SU-DHL-6 (cell line): ENCODE measurements around the gene FCHSD2.

ENCODE experiments used
- CTCF ChIP-seq: fragments of 200-600 bp; sonication (generic); IDR thresholded peaks from one replicate; pipeline ENCODE4 v1.5.1; 2017; ENCODE audit warnings: antibody characterized with exemption, mild to moderate bottlenecking, low read length, moderate library complexity; ENCODE audit not compliant: insufficient read depth, poor library complexity, severe bottlenecking
- EZH2phosphoT487 ChIP-seq: fragments of 200-600 bp; sonication (generic), shearing (Covaris generic); conservative IDR thresholded peaks from 2 replicates; pipeline ENCODE4 v1.6.1; 2018; ENCODE audit warnings: mild to moderate bottlenecking, antibody characterized with exemption, low read length, moderate library complexity, mixed read lengths

- TF ChIP-seq CTCF = no peak
- no peak for TF ChIP-seq EZH2phosphoT487
Observed at GRCh38 chr11:73087730-73088129, 54.4 kb downstream of the FCHSD2 start.
